A673 (cell line): ENCODE results near the gene TCEA2. TPM values are rescaled to one million over a fixed set of nuclear protein-coding genes. Genes with fewer than 3 reads are reported as not detected.

Experiments
- BruUV-seq: library from RNA; stranded (reverse); fragments of 400-500 nt; replicated peaks from 2 replicates; lab custom pipeline; 2021; lab: Mats Ljungman, UMichigan
- CTCF ChIA-PET: fragments of 300-600 bp; sonication (Branson Sonifier 250); formaldehyde crosslinking; loops from one replicate; lab custom pipeline; 2022; ENCODE audit warnings: antibody characterized with exemption; lab: Charles Lee
- POLR2A ChIA-PET: fragments of 300-600 bp; sonication (Branson Sonifier 250); formaldehyde crosslinking; loops from one replicate; lab custom pipeline; 2022; ENCODE audit warnings: antibody characterized with exemption; ENCODE audit not compliant: low non-redundant PET; lab: Charles Lee
- DNase-seq: peaks from one replicate; pipeline ENCODE4 v3.0.0-alpha.2; 2015; ENCODE audit warnings: low spot score
- H3K27ac ChIP-seq: fragments of 200-600 bp; sonication (generic); 2 replicates; pipeline ENCODE4 v1.5.1; 2016; ENCODE audit warnings: mixed run types, low read depth, mild to moderate bottlenecking, mixed read lengths, antibody characterized with exemption, low read length; ENCODE audit not compliant: poor library complexity, severe bottlenecking
- H3K27me3 ChIP-seq: fragments of 200-600 bp; sonication (generic); replicated peaks from 2 replicates; pipeline ENCODE4 v1.6.1; 2017; ENCODE audit warnings: mixed run types, low read depth, mild to moderate bottlenecking, mixed read lengths, antibody characterized with exemption, low read length; ENCODE audit not compliant: insufficient read depth, poor library complexity
- H3K36me3 ChIP-seq: fragments of 200-600 bp; sonication (generic); 2 replicates; pipeline ENCODE4 v1.6.1; 2016; ENCODE audit warnings: mixed run types, mild to moderate bottlenecking, mixed read lengths, antibody characterized with exemption, low read length; ENCODE audit not compliant: insufficient read depth, poor library complexity, severe bottlenecking
- H3K4me1 ChIP-seq: fragments of 200-600 bp; sonication (generic); 2 replicates; pipeline ENCODE4 v1.6.1; 2017; ENCODE audit warnings: mixed run types, mild to moderate bottlenecking, mixed read lengths, antibody characterized with exemption, low read length; ENCODE audit not compliant: insufficient read depth, poor library complexity, severe bottlenecking
- H3K4me3 ChIP-seq: fragments of 200-600 bp; sonication (generic); 2 replicates; pipeline ENCODE4 v1.5.1; 2016; ENCODE audit warnings: low read depth, mixed run types, mild to moderate bottlenecking, mixed read lengths, low read length; ENCODE audit not compliant: poor library complexity, severe bottlenecking
- H3K9me3 ChIP-seq: fragments of 200-600 bp; sonication (generic); 2 replicates; pipeline ENCODE4 v1.6.1; 2016; ENCODE audit warnings: mixed run types, low read depth, mild to moderate bottlenecking, mixed read lengths, antibody characterized with exemption, low read length; ENCODE audit not compliant: poor library complexity, severe bottlenecking
- EZH2 ChIP-seq: fragments of 200-600 bp; sonication (generic); IDR thresholded peaks from 2 replicates; pipeline ENCODE4 v1.6.1; 2017; ENCODE audit warnings: borderline replicate concordance, low read depth, mild to moderate bottlenecking, mixed read lengths, antibody characterized with exemption, low read length; ENCODE audit not compliant: poor library complexity, severe bottlenecking
- intact Hi-C: fragments of 100-400 bp; cut with micrococcal nuclease; formaldehyde crosslinking; loops from one replicate; pipeline ENCODE4 v1.10.0; 2022; ENCODE audit not compliant: unreplicated experiment
- total RNA-seq: library from RNA; stranded (reverse); gene quantifications from 2 replicates; pipeline ENCODE4 v1.2.3, GENCODE V29; 2021
- TF ChIP-seq, protein P1 (sequence below): fragments of 300-800, 200-600 bp; sonication (generic); conservative IDR thresholded peaks from 2 replicates; pipeline ENCODE4 v1.5.1; 2017; ENCODE audit warnings: low read depth, mild to moderate bottlenecking, antibody characterized with exemption, low read length, moderate library complexity, mixed read lengths

The TCEA2 gene
- total RNA-seq, 1 experiment from 2014 or later, result 35.0 TPM

DNA sequence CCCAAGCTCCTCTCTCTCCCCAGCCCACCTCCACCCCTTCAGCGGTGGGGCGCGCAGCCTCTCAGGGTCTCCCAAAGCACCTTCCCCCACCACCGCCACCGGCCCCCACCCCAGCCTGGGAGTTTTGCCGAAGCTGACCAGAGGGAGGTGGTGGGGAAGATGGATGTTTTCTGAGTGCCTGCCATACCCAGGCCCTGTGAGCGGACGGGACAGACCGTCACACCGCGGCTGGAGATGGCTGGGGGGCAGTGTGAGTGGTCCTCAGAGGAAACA is 21.3 kb upstream of the TCEA2 start:
- no peaks in the 10 kb centered on the region for H3K9me3 ChIP-seq
- intact Hi-C loops, result no loop called here
- BruUV-seq, result no TSS peak
- no peak for DNase-seq
- peaks cover 25% of the 10 kb centered on the region for H3K4me1 ChIP-seq
- H3K36me3 ChIP-seq, result no peaks in the 10 kb centered on the region
- CTCF ChIA-PET, result interaction anchor here (0.6 kb wide), 1 partner anchor 41 kb away, joined by 5 read pairs; no protein-coding TSS in a partner anchor
- H3K27ac ChIP-seq, result no peak overlapping the region
- peak overlapping the region; percentile 42 for H3K4me3 ChIP-seq
- H3K27me3 ChIP-seq, result peaks cover 50% of the 10 kb centered on the region
- POLR2A ChIA-PET, result no interaction called here
- TF ChIP-seq EZH2, result peak; percentile 2
- TF ChIP-seq, protein P1, sequence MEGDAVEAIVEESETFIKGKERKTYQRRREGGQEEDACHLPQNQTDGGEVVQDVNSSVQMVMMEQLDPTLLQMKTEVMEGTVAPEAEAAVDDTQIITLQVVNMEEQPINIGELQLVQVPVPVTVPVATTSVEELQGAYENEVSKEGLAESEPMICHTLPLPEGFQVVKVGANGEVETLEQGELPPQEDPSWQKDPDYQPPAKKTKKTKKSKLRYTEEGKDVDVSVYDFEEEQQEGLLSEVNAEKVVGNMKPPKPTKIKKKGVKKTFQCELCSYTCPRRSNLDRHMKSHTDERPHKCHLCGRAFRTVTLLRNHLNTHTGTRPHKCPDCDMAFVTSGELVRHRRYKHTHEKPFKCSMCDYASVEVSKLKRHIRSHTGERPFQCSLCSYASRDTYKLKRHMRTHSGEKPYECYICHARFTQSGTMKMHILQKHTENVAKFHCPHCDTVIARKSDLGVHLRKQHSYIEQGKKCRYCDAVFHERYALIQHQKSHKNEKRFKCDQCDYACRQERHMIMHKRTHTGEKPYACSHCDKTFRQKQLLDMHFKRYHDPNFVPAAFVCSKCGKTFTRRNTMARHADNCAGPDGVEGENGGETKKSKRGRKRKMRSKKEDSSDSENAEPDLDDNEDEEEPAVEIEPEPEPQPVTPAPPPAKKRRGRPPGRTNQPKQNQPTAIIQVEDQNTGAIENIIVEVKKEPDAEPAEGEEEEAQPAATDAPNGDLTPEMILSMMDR, result no peak

DNA sequence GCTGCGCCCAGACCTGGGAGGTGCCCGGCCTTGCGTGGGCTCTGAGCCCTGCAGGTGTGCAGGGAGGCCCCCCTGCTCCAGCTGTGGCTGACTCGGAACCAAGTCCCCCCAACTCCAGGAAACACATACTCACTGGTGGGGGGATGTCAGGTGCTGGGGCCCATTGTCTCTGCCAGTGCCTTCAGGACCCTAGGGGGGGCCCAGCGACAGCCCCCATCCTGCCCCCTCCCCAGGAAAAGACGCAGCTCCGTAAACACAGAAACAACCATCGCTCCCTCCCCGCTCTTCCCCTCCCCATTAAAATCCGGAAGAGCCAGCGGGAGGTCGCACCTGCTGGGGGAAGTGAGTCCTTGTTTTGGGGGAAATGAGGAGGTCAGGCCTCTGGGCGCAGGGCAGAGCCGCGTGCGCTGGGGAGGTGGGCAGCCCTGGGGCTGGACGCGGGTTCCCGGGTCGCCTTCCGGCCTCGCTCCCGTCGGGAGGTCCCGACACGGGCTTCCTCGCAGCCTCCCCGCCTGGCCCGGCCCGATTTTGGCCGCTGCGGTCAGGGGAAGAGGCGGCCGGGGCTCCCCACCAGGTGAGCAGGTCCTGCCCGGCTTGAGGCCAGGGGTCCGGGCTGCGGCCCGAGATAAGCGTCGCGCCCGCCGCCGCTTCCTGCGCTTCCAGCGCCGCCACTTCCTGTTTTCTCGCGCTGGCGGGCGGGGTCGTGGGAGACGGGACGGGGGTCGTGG is 20.8 kb upstream of the TCEA2 start:
- ChIA-PET CTCF (interaction anchor here (0.6 kb wide), 1 partner anchor 40 kb away, joined by 5 read pairs; no protein-coding TSS in a partner anchor), POLR2A (no interaction called here)
- H3K9me3 ChIP-seq, result no peaks in the 10 kb centered on the region
- peaks cover 50% of the 10 kb centered on the region for H3K27me3 ChIP-seq
- no peaks in the 10 kb centered on the region for H3K36me3 ChIP-seq
- intact Hi-C loops, result no loop called here
- no peak overlapping the region for H3K27ac ChIP-seq
- peaks cover 25% of the 10 kb centered on the region for H3K4me1 ChIP-seq
- H3K4me3 ChIP-seq, result peak overlapping the region; percentile 42
- no TSS peak for BruUV-seq
- no peak for DNase-seq
- TF ChIP-seq, protein P1, result no peak
- no peak for TF ChIP-seq EZH2

DNA sequence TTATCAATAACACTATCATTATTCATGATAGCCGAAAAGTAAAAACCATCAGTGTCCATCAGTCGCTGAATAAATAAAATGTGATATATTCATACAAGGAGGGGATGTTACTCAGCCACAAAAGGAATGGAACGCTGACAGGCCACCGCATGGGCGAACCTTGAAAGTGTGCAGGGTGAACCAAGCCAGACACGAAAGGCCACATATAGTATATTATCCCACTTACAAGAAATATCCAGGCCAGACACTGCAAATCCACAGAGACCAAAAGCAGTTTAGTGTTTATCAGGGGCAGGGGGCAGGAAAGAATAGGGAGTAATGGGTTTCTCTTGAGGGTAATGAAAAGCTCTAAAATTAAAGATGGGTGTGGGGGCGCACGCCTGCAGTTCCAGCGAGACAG is 19.2 kb upstream of the TCEA2 start:
- peaks cover 45% of the 10 kb centered on the region for H3K27me3 ChIP-seq
- no TSS peak for BruUV-seq
- CTCF ChIA-PET, result interaction anchor here (0.6 kb wide), 1 partner anchor 188 kb away, joined by 3 read pairs; no protein-coding TSS in a partner anchor

More for the DNA sequence above, 19.2 kb upstream of the TCEA2 start:
- POLR2A ChIA-PET, result interaction anchor here (0.6 kb wide), 1 partner anchor 80 kb away, joined by 17 read pairs; no protein-coding TSS in a partner anchor
- intact Hi-C loops, result no loop called here
- TF ChIP-seq, protein P1, result no peak
- TF ChIP-seq EZH2, result no peak
- Histone ChIP-seq H3K9me3 (no peaks in the 10 kb centered on the region), H3K36me3 (no peaks in the 10 kb centered on the region), H3K4me1 (peaks cover 17% of the 10 kb centered on the region), H3K4me3 (no peak overlapping the region), H3K27ac (no peak overlapping the region)
- no peak for DNase-seq
